Measurements from ENCODE around the gene TMPRSS11A.

The TMPRSS11A gene

DNA sequence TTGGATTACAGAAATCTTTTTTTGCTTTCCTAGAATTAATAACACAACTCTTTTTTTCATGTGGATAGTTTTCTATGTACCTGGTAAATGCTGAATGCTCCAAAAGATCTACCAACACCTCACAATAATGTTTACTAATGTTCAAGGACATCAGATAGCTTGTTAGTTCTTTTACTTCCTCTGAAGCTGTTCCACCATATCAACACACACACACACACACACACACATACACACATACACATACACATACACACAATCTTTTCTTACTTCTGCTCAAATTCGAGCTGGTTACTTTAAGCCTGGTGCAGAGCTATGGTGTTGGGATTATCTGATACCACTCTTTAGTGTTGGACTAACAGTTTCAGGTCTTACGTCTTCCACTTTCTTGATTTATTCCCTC, 51.2 kb downstream of the TMPRSS11A start:
- no peak for DNase-seq (ENCODE audit: low read depth in 3 of 3, low spot score in 1 of 3)

DNA sequence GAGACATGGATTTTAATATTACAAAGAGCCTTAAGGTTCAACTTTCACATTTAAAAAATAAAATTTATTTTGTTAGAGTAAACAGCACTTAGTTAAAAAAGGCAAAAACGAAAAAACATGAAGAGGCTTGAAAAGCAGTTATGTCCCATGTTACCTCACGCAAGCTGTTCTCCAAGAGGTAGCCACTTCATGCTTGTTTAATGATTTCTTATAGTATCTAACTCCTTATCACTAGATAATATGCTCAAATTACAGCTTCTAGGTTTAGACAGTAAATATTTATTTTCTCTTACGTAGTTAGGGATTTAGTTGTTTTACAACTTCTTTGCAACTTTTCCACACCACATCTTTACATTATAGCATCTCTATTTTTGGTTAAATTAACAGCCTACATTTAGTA, 51.7 kb downstream of the TMPRSS11A start:
- DNase-seq (ENCODE audit: low read depth in 3 of 3, low spot score in 1 of 3), result no peak

DNA sequence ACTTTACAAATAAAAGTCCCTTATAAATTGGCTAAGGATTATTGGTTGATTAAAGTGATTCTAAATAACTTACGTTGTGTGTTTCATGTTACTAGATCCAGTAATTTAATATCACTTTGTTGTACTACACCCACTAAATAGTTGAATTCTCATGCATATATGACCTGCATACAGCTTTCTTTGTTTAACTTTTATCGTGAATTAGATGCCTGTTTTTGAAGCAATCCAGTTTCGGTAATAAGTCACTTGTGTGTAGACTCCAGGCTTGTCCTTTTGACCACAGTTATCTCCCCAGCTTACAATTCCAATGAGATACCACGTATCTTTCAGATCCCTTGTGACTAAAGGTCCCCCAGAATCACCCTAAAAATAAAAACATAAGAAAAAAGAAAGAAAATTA, 52.2 kb downstream of the TMPRSS11A start:
- DNase-seq (ENCODE audit: low read depth in 3 of 3, low spot score in 1 of 3), result no peak

DNA sequence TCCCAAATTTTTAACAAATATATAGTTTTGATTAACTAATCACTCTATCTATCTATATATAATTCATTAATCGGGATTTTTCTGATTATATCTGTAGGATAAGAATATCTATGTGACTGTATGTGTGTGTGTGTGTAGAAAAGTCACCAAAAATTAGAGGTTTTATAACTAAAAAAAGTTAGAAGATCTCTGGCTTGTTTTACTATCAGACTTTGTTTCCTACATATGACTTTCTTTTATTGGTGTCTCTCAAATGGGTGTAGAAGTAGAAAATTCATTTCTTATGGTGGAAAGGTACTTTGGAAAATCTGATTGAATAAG, 52.7 kb downstream of the TMPRSS11A start:
- DNase-seq (ENCODE audit: low read depth in 3 of 3, low spot score in 1 of 3), result no peak

DNA sequence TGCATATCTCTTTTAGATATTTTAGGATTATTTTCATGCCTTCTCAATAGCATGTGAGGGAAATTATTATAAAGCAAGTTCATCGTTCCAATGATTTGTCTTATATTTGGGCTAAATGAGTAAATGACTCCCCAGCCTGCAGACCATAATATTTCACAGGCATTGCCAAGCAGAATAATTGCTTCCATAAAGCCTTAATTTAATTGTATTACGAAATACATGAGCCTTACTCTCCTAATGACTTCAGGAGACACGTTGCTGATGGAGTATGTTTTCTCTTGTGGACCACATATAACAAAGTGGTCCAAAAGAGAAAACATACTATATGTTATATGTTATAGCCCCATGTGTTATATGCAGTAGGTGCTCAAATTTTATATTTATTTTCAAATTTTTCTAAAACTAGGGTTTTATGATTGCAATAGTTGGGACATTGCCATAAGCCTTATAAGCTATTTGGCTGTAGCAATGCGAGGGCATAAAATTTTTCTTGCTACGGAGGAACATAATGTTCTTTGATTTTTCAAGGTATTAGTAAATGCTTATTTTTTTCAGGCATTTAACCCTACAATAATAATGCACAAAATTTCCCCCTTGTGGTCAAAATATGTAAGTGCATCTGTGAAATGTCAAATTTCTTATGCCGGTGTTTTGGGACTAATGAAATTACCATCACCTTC, 53.2 kb downstream of the TMPRSS11A start:
- no peak for DNase-seq (ENCODE audit: low read depth in 3 of 3, low spot score in 1 of 3)

DNA sequence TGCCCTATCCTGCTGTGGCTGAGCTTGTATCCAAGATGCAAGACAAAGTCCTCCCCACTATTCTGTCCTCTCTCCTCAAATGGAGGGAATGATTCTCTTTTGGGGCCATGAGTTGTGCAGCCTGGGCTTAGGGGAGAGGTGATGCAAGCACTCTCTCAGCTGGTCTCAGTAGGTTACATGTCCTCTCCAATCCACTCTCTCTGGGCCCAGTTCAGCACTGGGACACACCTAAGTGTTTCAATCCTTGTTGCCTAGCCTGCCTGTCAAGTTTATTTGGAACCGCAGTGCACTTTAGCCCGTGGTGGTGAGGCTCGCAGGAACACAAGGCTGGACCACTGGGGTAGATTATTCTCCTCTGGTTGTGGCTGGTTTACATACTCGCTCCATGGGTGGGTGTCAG, 55.6 kb downstream of the TMPRSS11A start:
- DNase-seq (ENCODE audit: low read depth in 3 of 3, low spot score in 1 of 3), result no peak

DNA sequence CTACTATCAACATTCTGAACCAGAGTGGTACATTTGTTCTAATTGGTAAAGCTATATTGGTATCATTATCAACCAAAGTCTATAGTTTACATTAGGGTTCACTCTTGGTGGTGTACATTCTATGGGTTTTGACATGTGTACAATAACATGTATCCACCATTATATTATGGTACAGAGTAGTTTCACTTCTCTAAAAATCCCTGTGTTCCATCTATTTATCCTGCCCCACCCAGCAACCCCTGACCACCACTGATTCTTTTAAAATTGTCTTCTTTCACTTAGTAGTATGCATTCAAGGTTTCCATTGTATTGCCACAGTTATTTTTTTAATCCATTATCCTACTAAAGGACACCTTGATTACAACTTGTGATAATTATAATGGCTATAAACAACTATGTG, 64.2 kb downstream of the TMPRSS11A start:
- DNase-seq (ENCODE audit: low read depth in 3 of 3, low spot score in 1 of 3), result no peak

DNA sequence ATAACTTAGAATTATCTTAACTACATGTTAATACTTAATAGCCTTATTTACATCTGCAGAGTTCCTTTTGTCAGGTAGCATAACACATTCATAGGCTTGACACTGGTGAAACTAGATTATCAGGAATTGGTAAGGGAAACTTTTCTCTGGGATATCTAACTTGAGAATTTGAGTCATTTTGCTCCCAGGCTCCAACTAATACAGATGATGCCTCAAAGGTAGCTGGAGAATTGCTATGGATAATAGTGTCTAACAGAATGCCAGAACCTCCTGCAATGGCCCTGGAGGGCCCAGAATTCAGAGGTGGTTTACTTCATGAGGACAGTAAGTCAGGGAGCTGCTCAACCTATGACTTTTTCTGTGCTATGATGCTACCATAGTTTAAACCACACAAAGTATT, 65.6 kb downstream of the TMPRSS11A start:
- no peak for DNase-seq (ENCODE audit: low read depth in 3 of 3, low spot score in 1 of 3)

DNA sequence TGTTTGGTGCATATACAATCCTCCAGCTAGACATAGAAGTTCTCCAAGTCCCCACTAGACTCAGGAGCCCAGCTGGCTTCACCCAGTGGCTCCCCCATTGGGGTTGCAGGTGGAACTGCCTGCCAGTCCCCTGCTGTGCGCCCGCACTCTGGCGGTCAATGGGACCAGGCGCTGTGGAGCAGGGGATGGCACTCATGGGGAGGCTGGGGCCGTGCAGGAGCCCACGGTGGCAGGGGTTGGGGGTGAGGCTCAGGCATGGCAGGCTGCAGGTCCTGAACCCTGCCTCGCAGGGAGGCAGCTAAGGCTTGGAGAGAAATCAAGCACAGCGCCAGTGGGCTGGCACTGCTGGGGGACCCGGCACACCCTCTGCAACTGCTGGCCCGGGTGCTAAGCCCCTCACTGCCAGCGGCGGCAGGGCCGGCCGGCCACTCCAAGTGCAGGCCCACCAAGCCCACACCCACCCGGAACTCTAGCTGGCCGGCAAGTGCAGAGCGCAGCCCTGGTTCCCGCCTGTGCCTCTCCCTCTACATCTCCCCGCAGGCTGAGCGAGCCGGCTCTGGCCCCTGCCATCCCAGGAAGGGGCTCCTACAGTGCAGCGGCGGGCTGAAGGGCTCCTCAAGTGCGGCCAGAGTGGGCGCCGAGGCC, 66.8 kb downstream of the TMPRSS11A start:
- no peak for DNase-seq (ENCODE audit: low read depth in 3 of 3, low spot score in 1 of 3)

DNA sequence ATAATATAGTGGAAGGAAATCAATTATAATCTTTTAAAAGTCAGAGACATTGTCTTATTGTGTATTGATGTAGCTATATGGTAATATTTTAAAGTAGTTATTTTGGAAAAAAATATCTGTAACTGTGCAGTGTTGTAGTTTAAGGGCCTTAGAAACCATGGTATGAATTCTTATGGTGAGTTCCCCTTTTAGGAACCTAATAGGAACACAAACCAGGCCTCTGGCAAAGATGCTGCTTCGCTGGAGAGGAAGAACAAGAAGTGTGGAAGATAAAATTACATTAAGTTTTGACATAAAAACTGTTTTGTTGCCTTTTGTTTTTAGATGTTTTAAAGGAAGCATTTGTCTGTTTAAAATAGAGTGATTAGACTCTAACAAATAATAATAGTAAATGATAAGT, 68.6 kb downstream of the TMPRSS11A start:
- DNase-seq (ENCODE audit: low read depth in 3 of 3, low spot score in 1 of 3), result no peak

DNA sequence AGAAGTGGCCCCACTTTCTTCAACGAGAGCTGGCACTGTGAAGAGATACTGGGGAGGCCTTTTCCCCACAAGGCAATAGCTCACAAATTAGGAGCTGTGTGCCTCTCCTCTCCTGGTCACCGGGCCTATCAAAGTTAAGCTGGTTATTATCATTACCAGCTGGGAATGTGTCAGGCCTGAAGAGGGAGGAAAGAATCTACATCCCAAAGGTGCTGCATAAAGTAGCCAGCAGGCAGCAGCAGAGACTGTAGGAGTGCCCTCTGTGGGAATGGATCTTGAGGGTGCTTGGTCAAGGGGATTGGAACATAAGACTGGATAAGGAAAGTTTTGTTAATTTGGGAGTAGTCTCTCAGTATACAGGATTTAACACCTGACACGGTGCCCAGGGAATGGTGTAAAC, 70.4 kb downstream of the TMPRSS11A start:
- DNase-seq (ENCODE audit: low read depth in 3 of 3, low spot score in 1 of 3), result no peak

DNA sequence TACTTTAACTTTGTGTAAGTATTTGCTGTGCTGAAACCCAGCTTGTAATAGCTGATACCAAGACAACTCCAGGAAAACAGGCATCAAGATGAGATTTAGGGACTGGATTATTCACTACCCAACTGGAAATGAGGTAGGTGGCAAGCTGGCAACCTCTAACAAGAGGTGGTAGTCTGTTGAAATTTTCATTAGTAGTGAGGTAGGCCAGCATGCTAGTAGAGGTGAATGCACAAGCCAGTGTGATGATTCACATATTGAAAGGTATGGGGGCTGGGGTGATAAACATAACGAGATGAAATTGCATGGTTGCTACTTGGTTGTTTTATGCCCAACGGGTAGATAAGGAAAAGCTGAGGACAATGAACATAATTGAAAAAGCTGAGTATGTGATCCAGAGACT, 71.0 kb downstream of the TMPRSS11A start:
- no peak for DNase-seq (ENCODE audit: low read depth in 3 of 3, low spot score in 1 of 3)

DNA sequence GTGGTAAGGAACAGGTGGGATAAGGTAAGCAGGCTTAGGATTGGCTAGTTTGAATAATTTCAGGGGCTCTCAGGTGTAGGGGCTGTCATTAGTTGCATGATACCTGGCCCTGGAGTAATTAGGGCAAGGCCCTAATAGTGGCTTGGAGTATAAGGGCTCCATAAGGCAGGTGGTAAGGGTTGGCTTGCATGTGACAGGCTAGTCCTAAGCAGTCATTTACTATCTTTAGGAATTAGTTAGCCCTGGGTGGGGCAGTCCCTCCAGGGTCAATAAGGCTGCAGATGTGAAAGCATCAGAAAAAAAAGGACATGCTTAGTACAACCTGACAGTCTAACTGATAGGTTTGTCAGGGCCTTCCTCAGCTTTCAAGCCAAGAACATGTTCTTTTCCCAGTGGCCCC, 71.6 kb downstream of the TMPRSS11A start:
- DNase-seq (ENCODE audit: low read depth in 3 of 3, low spot score in 1 of 3), result no peak

DNA sequence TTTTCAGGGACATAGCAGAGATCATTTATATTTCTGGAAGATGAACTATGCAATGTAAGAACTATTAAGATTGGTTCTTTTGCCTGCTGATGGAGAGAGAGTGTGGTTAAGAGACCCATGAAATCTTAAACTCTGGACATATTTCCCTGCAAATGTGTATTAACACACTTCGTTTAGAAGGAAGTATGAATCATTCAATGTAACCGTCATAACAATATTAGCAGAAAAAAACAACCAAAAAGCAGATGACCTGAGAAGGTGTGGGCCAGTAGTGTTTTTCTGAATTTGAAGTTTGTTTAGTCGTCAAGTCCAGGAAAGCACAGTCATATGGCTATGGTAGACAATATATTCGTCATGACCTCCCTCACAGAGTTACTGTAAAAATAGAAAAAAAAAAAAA, 77.0 kb downstream of the TMPRSS11A start:
- DNase-seq (ENCODE audit: low read depth in 3 of 3, low spot score in 1 of 3), result no peak

DNA sequence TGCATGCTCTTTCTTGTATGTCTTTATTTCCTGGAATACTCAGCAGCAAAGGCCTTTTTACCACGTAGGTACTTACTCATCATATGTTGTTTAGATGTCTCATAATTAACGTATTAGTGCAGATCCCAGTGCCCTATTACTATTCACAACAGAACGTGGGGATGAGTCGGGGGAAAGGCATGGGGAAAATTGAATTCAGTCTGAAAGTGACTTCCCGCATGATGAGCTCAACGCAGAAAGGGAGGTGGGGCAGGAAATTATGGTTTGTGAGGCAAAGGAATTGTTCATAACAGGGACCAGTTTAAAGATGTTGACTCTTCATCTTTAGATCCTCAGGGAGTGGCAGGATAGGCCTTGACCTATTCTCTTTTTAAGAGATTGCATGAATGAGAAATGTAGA, 77.5 kb downstream of the TMPRSS11A start:
- DNase-seq (ENCODE audit: low read depth in 3 of 3, low spot score in 1 of 3), result no peak

DNA sequence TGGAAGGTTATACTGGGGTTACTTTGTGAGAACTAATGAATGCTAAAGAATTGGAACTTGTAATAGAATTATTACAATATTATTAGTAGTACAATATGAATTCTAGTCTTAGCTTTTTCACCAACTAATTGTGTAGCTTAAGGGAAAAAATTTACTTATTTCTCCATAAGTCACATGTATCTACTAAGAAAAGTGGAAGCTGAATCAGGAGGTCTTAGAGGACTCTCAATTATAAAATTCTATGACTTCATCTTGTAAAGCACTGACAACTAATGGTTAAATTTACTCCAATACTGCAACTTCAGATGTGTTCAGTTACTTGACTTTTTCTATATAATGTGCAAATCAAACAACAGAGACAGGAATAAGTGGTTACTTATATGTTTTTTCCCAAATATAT, 78.6 kb downstream of the TMPRSS11A start:
- no peak for DNase-seq (ENCODE audit: low read depth in 3 of 3, low spot score in 1 of 3)

DNA sequence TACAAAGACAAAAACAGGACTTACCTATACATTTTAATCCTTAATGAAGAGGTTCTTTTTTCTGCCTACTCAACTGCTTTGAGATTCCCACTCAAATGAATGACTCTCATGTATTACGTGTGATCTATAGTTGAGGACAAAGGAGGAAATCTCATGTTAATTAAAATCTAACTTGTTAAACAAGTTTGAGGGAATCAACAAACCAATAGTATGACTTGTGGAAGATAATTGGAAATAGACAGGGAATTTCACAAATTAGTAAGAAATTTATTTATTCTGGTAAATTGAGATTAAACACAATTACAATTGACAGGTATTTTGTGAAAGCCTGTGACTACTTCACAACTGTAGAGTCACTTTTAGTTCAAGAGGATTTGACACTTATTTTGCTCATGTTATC, 79.4 kb downstream of the TMPRSS11A start, which contains the start of gene TMPRSS11D:
TSS of gene TMPRSS11D (minus strand) at position 101 of the 400 bp plus-strand sequence. CDS start at position 32, 69 bp downstream.
- no peak for DNase-seq (ENCODE audit: low read depth in 3 of 3, low spot score in 1 of 3)

DNA sequence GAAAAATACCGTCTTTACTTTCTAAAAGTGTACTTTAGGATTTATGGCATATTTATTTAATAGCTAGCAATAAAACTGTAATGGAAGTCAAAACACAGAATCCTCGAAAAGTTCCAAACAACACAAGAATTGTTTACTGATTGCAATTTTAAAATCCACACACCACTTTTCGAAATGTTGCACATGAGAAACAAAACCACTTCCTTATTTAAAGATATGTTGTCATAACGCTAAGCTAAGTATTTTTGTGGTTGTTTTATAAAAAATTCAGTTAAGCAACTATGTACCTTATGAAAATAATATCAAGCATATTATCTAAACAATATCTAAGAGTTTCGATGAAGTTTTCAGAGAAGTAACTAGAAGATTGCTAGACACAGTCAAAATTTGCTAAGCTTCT, 79.8 kb downstream of the TMPRSS11A start:
- no peak for DNase-seq (ENCODE audit: low read depth in 3 of 3, low spot score in 1 of 3)

DNA sequence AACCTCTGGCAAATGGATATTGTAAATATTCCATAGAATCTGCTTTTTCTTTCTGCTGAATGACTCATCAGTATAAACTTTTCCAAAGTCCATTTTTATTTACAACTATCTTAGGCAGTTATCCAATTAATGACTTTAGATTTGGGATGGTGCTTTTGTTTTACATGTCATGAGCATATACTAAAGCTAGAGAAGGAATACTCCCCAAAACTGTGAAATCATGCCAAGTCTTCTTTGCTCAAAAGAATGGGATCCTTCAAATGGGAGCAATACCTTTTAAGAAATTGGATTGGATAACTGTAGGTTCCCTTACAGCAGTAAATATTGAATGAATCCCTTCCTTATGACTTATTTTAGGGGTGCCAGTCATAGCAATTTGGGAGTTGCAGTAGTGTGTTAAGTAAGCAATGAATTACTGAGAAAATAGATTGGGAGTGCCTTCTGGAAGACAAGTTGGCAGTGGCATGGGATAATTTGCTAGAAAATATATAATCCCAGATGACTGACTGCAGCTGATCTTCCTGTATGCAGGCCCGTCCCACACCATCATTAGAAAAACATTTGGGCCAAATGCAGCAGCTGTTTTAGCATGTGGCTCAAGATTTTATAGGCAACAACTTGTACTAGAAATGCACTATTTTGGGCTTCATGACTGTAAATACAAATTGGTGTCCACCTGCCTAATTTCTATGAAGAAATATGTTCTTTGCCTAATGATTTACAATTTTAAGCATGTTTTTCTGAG, 82.3 kb downstream of the TMPRSS11A start:
- no peak for DNase-seq (ENCODE audit: low read depth in 3 of 3, low spot score in 1 of 3)

DNA sequence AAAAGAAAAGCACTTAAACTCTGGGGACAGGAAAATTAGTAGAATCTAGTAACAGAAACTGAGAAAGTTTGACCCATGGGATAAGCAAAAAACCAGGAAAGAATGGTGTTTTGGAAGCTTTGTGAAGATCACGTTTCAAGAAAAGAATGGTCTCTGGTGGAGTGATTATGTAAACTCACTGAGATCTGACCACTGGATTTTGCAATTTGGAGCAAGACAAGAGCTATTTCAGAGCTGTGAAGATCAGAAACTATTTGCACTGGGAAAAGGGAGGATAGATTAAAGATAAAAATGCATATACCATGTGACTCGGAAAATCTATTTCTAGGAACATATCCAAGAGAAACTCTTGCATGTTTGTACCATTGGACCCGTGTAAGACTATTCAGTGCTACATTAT, 83.8 kb downstream of the TMPRSS11A start:
- no peak for DNase-seq (ENCODE audit: low read depth in 3 of 3, low spot score in 1 of 3)

DNA sequence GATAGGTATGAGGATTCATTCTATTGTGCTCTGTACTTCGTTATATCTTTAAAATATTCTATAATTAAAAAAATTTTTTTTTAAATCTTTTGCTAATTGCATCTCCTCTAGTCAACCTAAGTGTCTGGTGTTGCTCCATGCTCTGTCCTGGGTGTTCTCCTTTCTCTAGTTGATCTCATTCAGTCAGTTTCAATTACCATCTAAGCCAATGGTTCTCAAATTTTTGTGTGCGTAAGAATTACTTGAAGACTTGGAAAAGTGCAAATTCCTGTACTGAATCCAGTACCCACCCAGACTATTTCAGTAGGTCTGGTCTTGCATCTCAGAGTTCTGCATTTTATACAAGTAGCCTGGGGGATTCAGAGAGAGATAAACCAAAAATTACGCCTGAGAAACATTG, 86.2 kb downstream of the TMPRSS11A start:
- DNase-seq (ENCODE audit: low read depth in 3 of 3, low spot score in 1 of 3), result no peak

DNA sequence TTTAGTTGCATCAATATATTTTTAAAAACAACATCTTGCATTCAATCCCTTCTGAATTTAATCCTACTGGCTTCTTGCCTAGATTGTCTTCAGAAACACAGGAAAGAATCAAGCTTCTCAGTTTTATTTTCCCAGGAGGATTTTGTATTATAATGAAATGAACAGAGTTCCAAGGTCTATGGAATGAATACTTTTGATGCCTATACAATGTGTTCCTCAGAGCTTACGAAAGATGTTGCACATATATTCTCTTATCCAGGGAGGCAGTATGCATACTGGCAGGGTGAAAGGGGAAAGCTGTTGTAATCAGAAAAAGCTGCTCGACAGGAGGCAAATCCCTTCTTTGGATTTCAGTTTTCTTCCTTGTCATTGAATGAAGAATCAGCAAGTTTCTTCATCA, 88.3 kb downstream of the TMPRSS11A start:
- no peak for DNase-seq (ENCODE audit: low read depth in 3 of 3, low spot score in 1 of 3)

DNA sequence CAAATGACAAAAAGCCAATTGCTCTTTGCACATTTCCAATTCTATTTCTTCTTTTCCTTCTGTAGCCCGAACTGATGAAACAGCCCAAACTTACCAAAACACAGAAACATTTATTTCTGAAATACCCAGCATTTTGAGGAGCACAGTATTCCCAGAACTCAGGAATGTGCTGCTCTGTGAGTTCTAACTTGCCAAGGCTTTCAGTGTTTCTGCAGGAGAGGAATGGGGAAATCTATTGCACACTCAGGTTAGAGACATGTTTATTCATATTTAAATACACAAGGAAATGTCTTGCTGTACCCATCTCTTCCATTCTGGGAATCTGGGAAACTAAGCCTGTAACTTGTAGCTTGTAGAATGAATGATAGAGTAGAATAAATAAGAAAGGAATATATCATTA, 90.2 kb downstream of the TMPRSS11A start:
- DNase-seq (ENCODE audit: low read depth in 3 of 3, low spot score in 1 of 3), result no peak
